H1 (cell line): ENCODE measurements around the gene RILPL1. TPM values are rescaled to one million over a fixed set of nuclear protein-coding genes. Genes with fewer than 3 reads are reported as not detected.

Experiments used
- CTCF ChIA-PET: fragments of 300-600 bp; sonication (Branson Sonifier 250); formaldehyde crosslinking; loops from one replicate; lab custom pipeline; 2021; ENCODE audit not compliant: partially characterized antibody; lab: Charles Lee
- POLR2A ChIA-PET: fragments of 300-600 bp; sonication (Branson Sonifier 250); formaldehyde crosslinking; loops from one replicate; lab custom pipeline; 2021; ENCODE audit warnings: inconsistent platforms; ENCODE audit not compliant: partially characterized antibody; lab: Charles Lee
- DNase-seq, 2 experiments: peaks; one replicate each; pipeline versions ENCODE4 v3.0.0 to v3.0.0-alpha.2; 2010 to 2022; ENCODE audit warnings: low spot score in 2 of 2, low read depth in 1 of 2, mixed read lengths in 1 of 2
- FAIRE-seq: peaks from 2 replicates; lab custom pipeline; 2011; peaks lifted over from hg19 to GRCh38; lab: Jason Lieb, UNC
- H2AFZ ChIP-seq: 2 replicates; pipeline ENCODE4 v1.8.1; 2012; ENCODE audit warnings: low read length, inconsistent platforms
- H2AK5ac ChIP-seq: 2 replicates; pipeline ENCODE4 v1.6.1; 2013; ENCODE audit warnings: low read depth, low read length
- H2BK120ac ChIP-seq: replicated peaks from 2 replicates; pipeline ENCODE3; 2013; ENCODE audit warnings: low read depth, low read length, inconsistent platforms
- H2BK12ac ChIP-seq: 2 replicates; pipeline ENCODE4 v1.6.1; 2013; ENCODE audit warnings: low read depth, low read length
- H2BK15ac ChIP-seq: 2 replicates; pipeline ENCODE4 v1.6.1; 2013; ENCODE audit warnings: low read length
- H2BK20ac ChIP-seq: 2 replicates; pipeline ENCODE4 v1.6.1; 2013; ENCODE audit warnings: low read length
- H2BK5ac ChIP-seq: 2 replicates; pipeline ENCODE4 v1.6.1; 2013; ENCODE audit warnings: low read depth, low read length
- H3K14ac ChIP-seq: 2 replicates; pipeline ENCODE4 v1.6.1; 2013; ENCODE audit warnings: inconsistent platforms; ENCODE audit not compliant: insufficient read length
- H3K18ac ChIP-seq: 2 replicates; pipeline ENCODE4 v1.6.1; 2013; ENCODE audit warnings: low read length; ENCODE audit errors: extremely low read depth
- H3K23ac ChIP-seq: 2 replicates; pipeline ENCODE4 v1.6.1; 2013; ENCODE audit warnings: inconsistent platforms; ENCODE audit not compliant: insufficient read length
- H3K23me2 ChIP-seq: 2 replicates; pipeline ENCODE4 v1.6.1; 2013; ENCODE audit warnings: low read depth, low read length
- H3K27ac ChIP-seq: 2 replicates; pipeline ENCODE4 v1.6.1; 2011; ENCODE audit warnings: low read depth, low read length, inconsistent platforms
- H3K27me3 ChIP-seq, 4 experiments: replicated peaks in 1 of 4; 1 replicate in 1 of 4; 2 replicates in 3 of 4; pipeline versions ENCODE4 v1.6.1 to v1.8.1; 2011 to 2013; ENCODE audit warnings: low read length in 3 of 4, mild to moderate bottlenecking in 3 of 4, inconsistent platforms in 2 of 4, mixed read lengths in 2 of 4, moderate library complexity in 1 of 4; ENCODE audit not compliant: control insufficient read depth in 3 of 4, insufficient read depth in 3 of 4; ENCODE audit errors: extremely low read depth in 1 of 4
- H3K36me3 ChIP-seq, 4 experiments: 2 replicates each; pipeline versions ENCODE4 v1.6.1 to v1.8.1; 2011 to 2013; ENCODE audit warnings: mild to moderate bottlenecking in 4 of 4, low read length in 3 of 4, moderate library complexity in 2 of 4, control low read depth in 1 of 4, inconsistent platforms in 1 of 4; ENCODE audit not compliant: insufficient read depth in 4 of 4, control insufficient read depth in 2 of 4
- H3K4ac ChIP-seq: replicated peaks from 2 replicates; pipeline ENCODE3; 2013; ENCODE audit warnings: low read length, low read depth, mixed read lengths, inconsistent platforms; ENCODE audit not compliant: insufficient read length
- H3K4me1 ChIP-seq, 4 experiments: replicated peaks in 1 of 4; 1 replicate in 1 of 4; 2 replicates in 3 of 4; pipeline versions ENCODE4 v1.6.1 to v1.8.1; 2011 to 2013; ENCODE audit warnings: low read length in 3 of 4, inconsistent platforms in 2 of 4, mixed read lengths in 1 of 4; ENCODE audit not compliant: insufficient read depth in 4 of 4, control insufficient read depth in 3 of 4
- H3K4me2 ChIP-seq, 2 experiments: 2 replicates each; pipeline versions ENCODE4 v1.6.1 to v1.8.1; 2011 to 2013; ENCODE audit warnings: low read depth in 2 of 2, low read length in 2 of 2, control low read depth in 1 of 2, inconsistent platforms in 1 of 2, mild to moderate bottlenecking in 1 of 2; ENCODE audit not compliant: insufficient read depth in 1 of 2
- H3K4me3 ChIP-seq, 4 experiments: fragments of 200-600, 300-600 bp in 1 of 4; sonication (generic), shearing (Covaris generic), sonication (Bioruptor Twin) in 1 of 4; 2 replicates each; pipeline versions ENCODE4 v1.5.1 to v1.8.1; 2011 to 2016; ENCODE audit warnings: low read length in 4 of 4, low read depth in 3 of 4, control low read depth in 2 of 4, inconsistent platforms in 2 of 4, mild to moderate bottlenecking in 2 of 4, mixed read lengths in 1 of 4, moderate library complexity in 1 of 4; ENCODE audit not compliant: insufficient read depth in 2 of 4; ENCODE audit errors: extremely low read depth in 1 of 4
- H3K56ac ChIP-seq: replicated peaks from 2 replicates; pipeline ENCODE3; 2013; ENCODE audit warnings: low read depth, mild to moderate bottlenecking, mixed read lengths, low read length, inconsistent platforms; ENCODE audit not compliant: insufficient read length
- H3K79me1 ChIP-seq: 2 replicates; pipeline ENCODE4 v1.6.1; 2013; ENCODE audit warnings: low read depth, low read length, control low read depth
- H3K79me2 ChIP-seq, 2 experiments: 2 replicates each; pipeline versions ENCODE4 v1.6.1 to v1.8.1; 2012 to 2013; ENCODE audit warnings: low read length in 2 of 2, mild to moderate bottlenecking in 2 of 2, inconsistent platforms in 1 of 2; ENCODE audit not compliant: insufficient read depth in 2 of 2, control insufficient read depth in 1 of 2
- H3K9ac ChIP-seq, 4 experiments: replicated peaks in 1 of 4; 1 replicate in 1 of 4; 2 replicates in 3 of 4; pipeline versions ENCODE4 v1.6.1 to v1.8.1; 2011 to 2013; ENCODE audit warnings: low read depth in 3 of 4, low read length in 3 of 4, control low read depth in 2 of 4, mild to moderate bottlenecking in 2 of 4, moderate library complexity in 2 of 4, inconsistent platforms in 1 of 4; ENCODE audit errors: extremely low read depth in 1 of 4
- H3K9me3 ChIP-seq, 2 experiments: 2 replicates each; pipeline versions ENCODE4 v1.6.1 to v1.8.1; 2012 to 2013; ENCODE audit warnings: mild to moderate bottlenecking in 2 of 2, moderate library complexity in 2 of 2, control low read depth in 1 of 2, inconsistent platforms in 1 of 2, low read depth in 1 of 2, low read length in 1 of 2, mixed read lengths in 1 of 2; ENCODE audit not compliant: insufficient read depth in 2 of 2
- H4K20me1 ChIP-seq, 2 experiments: replicated peaks in 1 of 2; 2 replicates each; pipeline versions ENCODE3 to v1.8.1; 2011 to 2013; ENCODE audit warnings: inconsistent platforms in 2 of 2, low read length in 2 of 2, mild to moderate bottlenecking in 1 of 2; ENCODE audit not compliant: insufficient read depth in 2 of 2, control insufficient read depth in 1 of 2
- H4K5ac ChIP-seq: 2 replicates; pipeline ENCODE4 v1.6.1; 2013; ENCODE audit warnings: low read length, low read depth, mixed read lengths, inconsistent platforms; ENCODE audit not compliant: insufficient read length
- H4K8ac ChIP-seq: 2 replicates; pipeline ENCODE4 v1.8.0; 2013; ENCODE audit warnings: mild to moderate bottlenecking, moderate library complexity, low read length, inconsistent platforms; ENCODE audit not compliant: insufficient read depth; ENCODE audit errors: extremely low read depth
- H4K91ac ChIP-seq: replicated peaks from 2 replicates; pipeline ENCODE3; 2013; ENCODE audit warnings: low read length, mixed read lengths, inconsistent platforms; ENCODE audit not compliant: insufficient read length
- BCL11A ChIP-seq, 2 experiments: IDR thresholded peaks; one replicate each; pipeline ENCODE4 v1.6.1; 2011; ENCODE audit warnings: low read depth in 2 of 2, low read length in 2 of 2, mild to moderate bottlenecking in 2 of 2
- CBX8 ChIP-seq: fragments of 300-800, 300-1000 bp; sonication (generic); IDR thresholded peaks from 2 replicates; pipeline ENCODE4 v1.7.1; 2016; ENCODE audit warnings: low read depth, low read length, borderline replicate concordance
- EGR1 ChIP-seq: IDR thresholded peaks from 2 replicates; pipeline ENCODE4 v1.6.1; 2011; ENCODE audit warnings: low read depth, low read length, borderline replicate concordance
- EZH2 ChIP-seq: fragments of 200-600 bp; sonication (generic); IDR thresholded peaks from 2 replicates; pipeline ENCODE4 v1.7.1; 2012; ENCODE audit warnings: low read depth, mild to moderate bottlenecking, moderate library complexity, low read length, inconsistent platforms; ENCODE audit not compliant: severe bottlenecking
- FOSL1 ChIP-seq: IDR thresholded peaks from 2 replicates; pipeline ENCODE4 v1.6.1; 2011; ENCODE audit warnings: mild to moderate bottlenecking, low read depth, low read length, moderate library complexity; ENCODE audit not compliant: insufficient read depth
- JUND ChIP-seq: IDR thresholded peaks from 2 replicates; pipeline ENCODE4 v1.6.1; 2011; ENCODE audit warnings: mild to moderate bottlenecking, improper control_type of control experiment, low read length
- KDM4A ChIP-seq: IDR thresholded peaks from one replicate; pipeline ENCODE4 v1.7.1; 2012; ENCODE audit warnings: low read depth, mild to moderate bottlenecking, moderate library complexity, low read length, inconsistent platforms; ENCODE audit not compliant: severe bottlenecking
- NRF1 ChIP-seq: IDR thresholded peaks from 2 replicates; pipeline ENCODE4 v1.6.1; 2011; ENCODE audit warnings: mild to moderate bottlenecking, low read depth, low read length, improper control_type of control experiment
- POLR2A ChIP-seq, 2 experiments: IDR thresholded peaks; 1 replicate in 1 of 2; 2 replicates in 1 of 2; pipeline ENCODE4 v1.6.1; 2011; ENCODE audit warnings: low read depth in 2 of 2, low read length in 2 of 2, mild to moderate bottlenecking in 2 of 2; ENCODE audit errors: control extremely low read depth in 1 of 2
- RXRA ChIP-seq: IDR thresholded peaks from 2 replicates; pipeline ENCODE4 v1.6.1; 2011; ENCODE audit warnings: low read depth, mild to moderate bottlenecking, low read length, moderate library complexity; ENCODE audit not compliant: insufficient read depth
- SIRT6 ChIP-seq: IDR thresholded peaks from one replicate; pipeline ENCODE4 v1.7.1; 2012; ENCODE audit warnings: low read length, inconsistent platforms
- TAF7 ChIP-seq: optimal IDR thresholded peaks from 2 replicates; pipeline ENCODE3; 2011; ENCODE audit warnings: low read depth, mild to moderate bottlenecking, inconsistent platforms, low read length, moderate library complexity, borderline replicate concordance
- TEAD4 ChIP-seq: IDR thresholded peaks from 2 replicates; pipeline ENCODE4 v1.6.1; 2012; ENCODE audit warnings: low read depth, low read length, inconsistent platforms, mixed read lengths
- WGBS, 2 experiments: shearing (Covaris generic) in 1 of 2; methylation state at CpG; one replicate each; pipeline versions ENCODE4 v1.1.6 to v1.1.7; 2013 to 2015; ENCODE audit warnings: low lambda C conversion rate in 2 of 2, mixed read lengths in 2 of 2, inconsistent platforms in 1 of 2, low coverage in 1 of 2, missing lambda C conversion rate in 1 of 2; ENCODE audit not compliant: insufficient replicate concordance in 2 of 2, insufficient coverage in 1 of 2, insufficient read length in 1 of 2; ENCODE audit errors: extremely low coverage in 1 of 2, missing lambda C conversion rate in 1 of 2; 5-methylcytosine and 5-hydroxymethylcytosine counted together
- polyA plus RNA-seq, 7 experiments: library from polyadenylated mRNA; depleted of rRNA in 3 of 7; stranded (reverse) in 5 of 7; unstranded in 2 of 7; fragments of >200 nt in 5 of 7; fragments of 200-250 nt in 2 of 7; gene quantifications; 1 replicate in 5 of 7; 2 replicates in 1 of 7; 4 replicates in 1 of 7; pipeline versions ENCODE4 v1.2.1 to v1.2.3, GENCODE V29; 2011 to 2013; ENCODE audit warnings: missing spikeins in 2 of 7, mixed read lengths in 2 of 7
- total RNA-seq: library from RNA; stranded (reverse); fragmentation: NEBNext Ultra II Directional; extraction: Animal tissue kit (Norgen Biotek cat#: 25700); gene quantifications from 2 replicates; pipeline ENCODE4 v1.2.1, GENCODE V29; 2021
- TF ChIP-seq, protein P1 (sequence below): IDR thresholded peaks from 2 replicates; pipeline ENCODE4 v1.6.1; 2012; ENCODE audit warnings: low read length, inconsistent platforms

The RILPL1 gene
- total and polyA plus RNA-seq, 2 of the 8 experiments (the other 6 are each of a cell fraction or from before 2014, with no cell fraction given): 6.7 to 9.4 TPM

- Histone ChIP-seq H4K91ac (no peak overlapping the region), H3K9me3 (peaks cover 0 to 2% of the 10 kb centered on the region in 2 experiments; a peak in 1 of 4 replicates), H2BK15ac (no peak overlapping the region), H3K4ac (no peak overlapping the region), H2AFZ (no peak overlapping the region), H3K4me2 (no peak overlapping the region), H3K14ac (no peak overlapping the region), H4K5ac (no peak overlapping the region), H2AK5ac (no peak overlapping the region), H2BK12ac (no peak overlapping the region), H2BK20ac (no peak overlapping the region), H3K27me3 (no peaks in the 10 kb centered on the region), H3K23me2 (no peaks in the 10 kb centered on the region), H3K27ac (no peak overlapping the region), H3K4me1 (no peaks in the 10 kb centered on the region), H3K23ac (no peak overlapping the region), H3K18ac (no peak overlapping the region), H4K8ac (no peak overlapping the region), H3K56ac (no peak overlapping the region), H3K79me1 (no peaks in the 10 kb centered on the region), H2BK5ac (no peak overlapping the region), H4K20me1 (no peaks in the 10 kb centered on the region), H3K36me3 (no peaks in the 10 kb centered on the region), H3K4me3 (no peak overlapping the region), H2BK120ac (no peak overlapping the region), H3K79me2 (no peaks in the 10 kb centered on the region), H3K9ac (no peak overlapping the region)
- WGBS, 2 experiments: 57% methylated on average over 3 of the region's 3 CpGs; no CpG with 5 or more reads in 1 of the 2 experiments
- ChIA-PET POLR2A (no interaction called here), CTCF (interaction anchor here (0.9 to 1.4 kb wide), 4 partner anchors 15 to 215 kb away, joined by 3 to 6 read pairs (median 3); partner anchors contain the start of gene RILPL1)
- no peak for FAIRE-seq
- DNase-seq: no peak
- TF ChIP-seq KDM4A (no peak), CBX8 (no peak), SIRT6 (no peak), TEAD4 (no peak), TAF7 (no peak), JUND (no peak), FOSL1 (no peak), RXRA (no peak), POLR2A (IDR thresholded peaks at IDR 0.05; ENCODE audit: control extremely low read depth in 1 of 2, low read depth in 2 of 2, low read length in 2 of 2) (no peak), EGR1 (no peak), BCL11A (IDR thresholded peaks at IDR 0.05; ENCODE audit: low read depth in 2 of 2, low read length in 2 of 2) (no peak), NRF1 (no peak), EZH2 (no peak)
- TF ChIP-seq, protein P1, sequence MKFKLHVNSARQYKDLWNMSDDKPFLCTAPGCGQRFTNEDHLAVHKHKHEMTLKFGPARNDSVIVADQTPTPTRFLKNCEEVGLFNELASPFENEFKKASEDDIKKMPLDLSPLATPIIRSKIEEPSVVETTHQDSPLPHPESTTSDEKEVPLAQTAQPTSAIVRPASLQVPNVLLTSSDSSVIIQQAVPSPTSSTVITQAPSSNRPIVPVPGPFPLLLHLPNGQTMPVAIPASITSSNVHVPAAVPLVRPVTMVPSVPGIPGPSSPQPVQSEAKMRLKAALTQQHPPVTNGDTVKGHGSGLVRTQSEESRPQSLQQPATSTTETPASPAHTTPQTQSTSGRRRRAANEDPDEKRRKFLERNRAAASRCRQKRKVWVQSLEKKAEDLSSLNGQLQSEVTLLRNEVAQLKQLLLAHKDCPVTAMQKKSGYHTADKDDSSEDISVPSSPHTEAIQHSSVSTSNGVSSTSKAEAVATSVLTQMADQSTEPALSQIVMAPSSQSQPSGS: no peak
These were observed 14.6 kb upstream of the RILPL1 start for GRCh38 chr12:123548107-123548506.
